HepG2 (cell line): Measurements from ENCODE around the gene FAM229B. TPM values are rescaled to one million over a fixed set of nuclear protein-coding genes. Genes with fewer than 3 reads are reported as not detected.

Experiments used
- ATAC-seq: fragments of 200-7000 bp; cut with Tn5 transposase; 3 replicates; pipeline ENCODE4 v1.9.1; 2020; ENCODE audit warnings: mild to moderate bottlenecking, moderate library complexity
- BruUV-seq: library from RNA; stranded (reverse); fragments of 400-500 nt; replicated peaks from 2 replicates; lab custom pipeline; 2021; lab: Mats Ljungman, UMichigan
- CTCF ChIA-PET: fragments of 300-600 bp; formaldehyde crosslinking; extraction: SDS; loops from one replicate; lab custom pipeline; 2021; ENCODE audit warnings: low total read pairs, inconsistent platforms, low intra/inter-chr PET ratio; lab: Yijun Ruan, JAX
- POLR2A ChIA-PET: fragments of 350-600 bp; sonication (Branson Sonifier 250); formaldehyde crosslinking; loops from one replicate; lab custom pipeline; 2020; ENCODE audit warnings: antibody characterized with exemption, inconsistent platforms; lab: Yijun Ruan, JAX
- DNase-seq: peaks from one replicate; pipeline ENCODE4 v3.0.0-alpha.2; 2015; ENCODE audit warnings: low spot score
- FAIRE-seq: peaks from 3 replicates; lab custom pipeline; 2011; peaks lifted over from hg19 to GRCh38; lab: Jason Lieb, UNC
- H2AFZ ChIP-seq: one replicate; pipeline ENCODE4 v1.6.1; 2011; ENCODE audit warnings: low read length, inconsistent platforms
- H3K27ac ChIP-seq: fragments of 300-600 bp; 3 replicates; pipeline ENCODE4 v1.8.0; 2011; ENCODE audit warnings: mixed run types, mild to moderate bottlenecking, mixed read lengths, low read length, inconsistent platforms; ENCODE audit not compliant: insufficient read depth; ENCODE audit errors: extremely low read length
- H3K27me3 ChIP-seq, 2 experiments: fragments of 200-600 bp in 1 of 2; 2 replicates in 1 of 2; 3 replicates in 1 of 2; pipeline versions ENCODE4 v1.6.0 to v1.8.0; 2011; ENCODE audit warnings: low read length in 2 of 2, mild to moderate bottlenecking in 2 of 2, moderate library complexity in 2 of 2, inconsistent platforms in 1 of 2; ENCODE audit not compliant: insufficient read depth in 2 of 2, control insufficient read depth in 1 of 2
- H3K36me3 ChIP-seq, 2 experiments: fragments of 200-600 bp in 1 of 2; replicated peaks in 1 of 2; 2 replicates in 1 of 2; 3 replicates in 1 of 2; pipeline versions ENCODE4 v1.5.1 to v1.8.0; 2011; ENCODE audit warnings: low read length in 2 of 2, inconsistent platforms in 1 of 2; ENCODE audit not compliant: insufficient read depth in 2 of 2, control insufficient read depth in 1 of 2
- H3K4me1 ChIP-seq: 2 replicates; pipeline ENCODE4 v1.5.1; 2012; ENCODE audit warnings: low read length, inconsistent platforms; ENCODE audit not compliant: insufficient read depth
- H3K4me2 ChIP-seq: 2 replicates; pipeline ENCODE4 v1.6.0; 2011; ENCODE audit warnings: low read depth, low read length, inconsistent platforms
- H3K4me3 ChIP-seq, 3 experiments: fragments of 200-600 bp in 1 of 3; sonication (generic), shearing (Covaris generic) in 1 of 3; replicated peaks in 1 of 3; 2 replicates each; pipeline ENCODE4 v1.5.1; 2011 to 2016; ENCODE audit warnings: low read length in 3 of 3, inconsistent platforms in 2 of 3, low read depth in 2 of 3, mild to moderate bottlenecking in 2 of 3, control low read depth in 1 of 3, mixed read lengths in 1 of 3; ENCODE audit not compliant: insufficient read depth in 1 of 3
- H3K79me2 ChIP-seq: one replicate; pipeline ENCODE4 v1.6.1; 2011; ENCODE audit warnings: low read length, inconsistent platforms; ENCODE audit not compliant: insufficient read depth
- H3K9ac ChIP-seq: 2 replicates; pipeline ENCODE4 v1.6.0; 2011; ENCODE audit warnings: mild to moderate bottlenecking, low read depth, low read length, inconsistent platforms; ENCODE audit not compliant: insufficient read depth
- H3K9me3 ChIP-seq: 2 replicates; pipeline ENCODE4 v1.5.1; 2012; ENCODE audit warnings: mild to moderate bottlenecking, low read length
- H4K20me1 ChIP-seq: 2 replicates; pipeline ENCODE4 v1.6.0; 2011; ENCODE audit warnings: inconsistent platforms, mild to moderate bottlenecking, low read length, moderate library complexity; ENCODE audit not compliant: insufficient read depth
- CREM ChIP-seq, 2 experiments: sonication (generic) in 1 of 2; formaldehyde crosslinking in 1 of 2; IDR thresholded peaks; 2 replicates each; pipeline versions ENCODE4 v1.4.0 to v1.6.1; 2016 to 2020; ENCODE audit warnings: antibody characterized with exemption in 1 of 2, mild to moderate bottlenecking in 1 of 2, missing genetic modification reagents in 1 of 2
- TBX2 ChIP-seq: sonication (generic); formaldehyde crosslinking; IDR thresholded peaks from 2 replicates; pipeline ENCODE4 v1.5.0; 2020; ENCODE audit warnings: missing genetic modification reagents, mild to moderate bottlenecking, borderline replicate concordance
- TRIM24 ChIP-seq: sonication (generic); formaldehyde crosslinking; IDR thresholded peaks from 2 replicates; pipeline ENCODE4 v1.8.0; 2022; ENCODE audit warnings: mild to moderate bottlenecking, missing genetic modification reagents
- ZNF670 ChIP-seq: sonication (generic); formaldehyde crosslinking; IDR thresholded peaks from 2 replicates; pipeline ENCODE4 v1.8.0; 2022; ENCODE audit warnings: mild to moderate bottlenecking, missing genetic modification reagents, borderline replicate concordance
- WGBS: methylation state at CpG from one replicate; pipeline ENCODE4 v1.1.6; 2017; ENCODE audit warnings: low lambda C conversion rate; 5-methylcytosine and 5-hydroxymethylcytosine counted together
- in situ Hi-C: cut with HindIII; loops from 2 replicates; pipeline ENCODE4 v1.10.0; 2017; ENCODE audit warnings: low pct_unique_long_range_greater_than_20kb; ENCODE audit not compliant: extremely low pct_ligation_motif_present
- intact Hi-C: fragments of 100-400 bp; cut with micrococcal nuclease; formaldehyde crosslinking; loops from one replicate; pipeline ENCODE4 v1.10.0; 2022; ENCODE audit not compliant: unreplicated experiment
- polyA plus RNA-seq, 8 experiments: library from polyadenylated mRNA; depleted of rRNA in 3 of 8; stranded (reverse) in 7 of 8; unstranded in 1 of 8; fragments of >200 nt; fragmentation: Illumina TruSeq in 4 of 8; extraction: Trizol in 4 of 8; gene quantifications; 2 replicates each; pipeline versions ENCODE4 v1.2.1 to v1.2.3, GENCODE V29; 2011 to 2016; ENCODE audit warnings: low read depth in 4 of 8, missing spikeins in 1 of 8, mixed read lengths in 1 of 8; ENCODE audit not compliant: insufficient read depth in 1 of 8
- total RNA-seq, 5 experiments: library from RNA; depleted of rRNA; stranded (reverse); fragments of >200 nt; fragmentation: Illumina TruSeq; extraction: Trizol; gene quantifications; 2 replicates each; pipeline ENCODE4 v1.2.3, GENCODE V29; 2016; ENCODE audit warnings: low read depth in 1 of 5
- TF ChIP-seq, protein P1 (sequence below): sonication (generic); formaldehyde crosslinking; IDR thresholded peaks from 2 replicates; pipeline ENCODE4 v1.4.0; 2020; ENCODE audit warnings: missing genetic modification reagents, borderline replicate concordance

The FAM229B gene
- total and polyA plus RNA-seq, 2 of the 13 experiments (the other 11 are each of a cell fraction or from before 2014, with no cell fraction given) = 11.3 to 19.5 TPM

DNA sequence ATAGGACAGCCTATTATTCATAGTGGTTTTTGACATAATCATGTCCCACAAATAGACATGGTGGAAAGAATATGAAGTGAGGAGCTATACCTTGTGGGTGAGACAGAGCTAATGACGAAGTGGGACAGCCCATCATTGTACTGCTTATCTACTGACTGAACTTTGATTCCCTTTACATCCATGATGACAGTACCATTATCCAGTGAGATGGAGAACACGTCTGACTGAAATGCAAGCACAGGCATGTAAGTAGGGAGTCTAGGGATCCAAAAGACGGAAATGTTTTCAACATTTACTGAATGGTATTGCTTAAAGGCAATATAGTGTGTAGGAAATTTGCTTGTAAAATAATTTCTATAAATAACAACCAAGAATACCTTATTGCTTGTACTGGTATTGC is 43.5 kb downstream of the FAM229B start:
- no peaks in the 10 kb centered on the region for H4K20me1 ChIP-seq
- H3K79me2 ChIP-seq = no peaks in the 10 kb centered on the region
- H2AFZ ChIP-seq = no peak overlapping the region
- no peak for TF ChIP-seq CREM (IDR thresholded peaks at IDR 0.05)
- TF ChIP-seq CREM (CRISPR knock-in tag; IDR thresholded peaks at IDR 0.05) = no peak
- no peak for TF ChIP-seq ZNF670 (CRISPR knock-in tag)
- TF ChIP-seq TRIM24 (CRISPR knock-in tag) = no peak
- H3K4me3 ChIP-seq = no peak overlapping the region
- ChIA-PET POLR2A (no interaction called here), CTCF (no interaction called here)
- no peaks in the 10 kb centered on the region for H3K4me1 ChIP-seq
- no peaks in the 10 kb centered on the region for H3K27me3 ChIP-seq
- no peak for DNase-seq
- in situ Hi-C loops (no loop called here), intact Hi-C loops (no loop called here)
- no peak for FAIRE-seq
- no peak overlapping the region for H3K27ac ChIP-seq
- H3K9me3 ChIP-seq = no peaks in the 10 kb centered on the region
- no peak overlapping the region for H3K4me2 ChIP-seq
- no TSS peak for BruUV-seq
- no peak for ATAC-seq
- H3K9ac ChIP-seq = no peak overlapping the region
- WGBS = 0% methylated on average over 3 of the region's 3 CpGs
- H3K36me3 ChIP-seq = no peaks in the 10 kb centered on the region

DNA sequence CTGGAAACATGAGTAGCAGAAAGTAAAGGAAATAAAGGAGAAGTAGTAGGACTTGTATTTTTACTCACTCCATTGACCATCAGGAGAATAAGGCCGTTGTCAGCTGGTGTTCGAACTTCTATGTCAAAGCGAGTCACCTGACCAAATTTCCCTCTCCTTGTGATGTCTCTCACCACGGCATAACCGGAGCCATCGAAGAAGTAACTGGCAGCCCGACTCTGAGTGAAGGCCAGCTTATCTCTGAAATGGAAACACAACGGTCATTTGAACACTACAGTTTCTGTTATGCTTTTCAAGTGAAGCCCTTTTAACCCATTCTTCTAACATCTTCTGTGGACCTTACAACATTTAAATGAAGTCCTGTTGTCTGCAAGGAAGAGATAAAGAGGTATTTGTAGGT is 51.7 kb downstream of the FAM229B start:
- Histone ChIP-seq H3K27me3 (0 out of 5 replicates have a peak, but pooled peaks cover 0 to 2% of the 10 kb centered on the region in 2 experiments), H2AFZ (no peak overlapping the region), H3K4me1 (peaks cover 3% of the 10 kb centered on the region; the same call in 1 of the 2 replicates), H3K79me2 (no peaks in the 10 kb centered on the region), H3K4me2 (no peak overlapping the region), H4K20me1 (no peaks in the 10 kb centered on the region), H3K36me3 (no peaks in the 10 kb centered on the region), H3K4me3 (no peak overlapping the region), H3K9ac (no peak overlapping the region), H3K9me3 (no peaks in the 10 kb centered on the region), H3K27ac (no peak overlapping the region)
- ChIA-PET CTCF (no interaction called here), POLR2A (no interaction called here)
- TF ChIP-seq TBX2 = no peak
- TF ChIP-seq, protein P1, sequence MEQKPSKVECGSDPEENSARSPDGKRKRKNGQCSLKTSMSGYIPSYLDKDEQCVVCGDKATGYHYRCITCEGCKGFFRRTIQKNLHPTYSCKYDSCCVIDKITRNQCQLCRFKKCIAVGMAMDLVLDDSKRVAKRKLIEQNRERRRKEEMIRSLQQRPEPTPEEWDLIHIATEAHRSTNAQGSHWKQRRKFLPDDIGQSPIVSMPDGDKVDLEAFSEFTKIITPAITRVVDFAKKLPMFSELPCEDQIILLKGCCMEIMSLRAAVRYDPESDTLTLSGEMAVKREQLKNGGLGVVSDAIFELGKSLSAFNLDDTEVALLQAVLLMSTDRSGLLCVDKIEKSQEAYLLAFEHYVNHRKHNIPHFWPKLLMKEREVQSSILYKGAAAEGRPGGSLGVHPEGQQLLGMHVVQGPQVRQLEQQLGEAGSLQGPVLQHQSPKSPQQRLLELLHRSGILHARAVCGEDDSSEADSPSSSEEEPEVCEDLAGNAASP (CRISPR knock-in tag) = no peak
- WGBS = 2% methylated on average over 8 of the region's 8 CpGs
- DNase-seq (no peak), ATAC-seq (no peak), FAIRE-seq (no peak)
- intact Hi-C loops (no loop called here), in situ Hi-C loops (no loop called here)
- BruUV-seq = no TSS peak
